Activated CD8-positive, alpha-beta memory T cell treated with anti-CD3 and anti-CD28 coated beads, Interleukin-2, amount 10 ng/mL, durations not matched to agents 7 days and 5 days (primary cell): ENCODE results near the gene IL17D. TPM values are rescaled to one million over a fixed set of nuclear protein-coding genes. Genes with fewer than 3 reads are reported as not detected.
"Not testable (repeated sequence)": the region's sequence is repeated elsewhere in the genome, so short reads cannot be mapped to it uniquely, and the experiment has no call there.

Source experiments
- ATAC-seq: fragments of 150-1000 bp; cut with Tn5 transposase; one replicate; pipeline ENCODE4 v1.10.0; 2021; ENCODE audit warnings: moderate library complexity
- CTCF ChIA-PET: fragments of 350-600 bp; sonication (Branson Sonifier 250); formaldehyde crosslinking; loops from one replicate; lab custom pipeline; 2021; ENCODE audit warnings: antibody characterized with exemption; lab: Charles Lee
- DNase-seq: peaks from one replicate; pipeline ENCODE4 v3.0.0-alpha.2; 2020
- H3K27ac Mint-ChIP-seq: one replicate; pipeline ENCODE4 v1.8.0; 2021; ENCODE audit warnings: mild to moderate bottlenecking, mixed read lengths
- H3K27me3 Mint-ChIP-seq: one replicate; pipeline ENCODE4 v1.8.0; 2021; ENCODE audit warnings: mixed read lengths
- H3K36me3 Mint-ChIP-seq: one replicate; pipeline ENCODE4 v1.8.0; 2021; ENCODE audit warnings: mild to moderate bottlenecking, mixed read lengths
- H3K4me1 Mint-ChIP-seq: one replicate; pipeline ENCODE4 v1.8.0; 2021; ENCODE audit warnings: mixed read lengths
- H3K4me3 Mint-ChIP-seq: one replicate; pipeline ENCODE4 v1.8.0; 2021; ENCODE audit warnings: mild to moderate bottlenecking, moderate library complexity, mixed read lengths
- H3K9me3 Mint-ChIP-seq: one replicate; pipeline ENCODE4 v1.8.0; 2022; ENCODE audit warnings: low read depth, mixed read lengths
- total RNA-seq, 2 experiments: library from RNA; stranded (reverse); gene quantifications; one replicate each; pipeline ENCODE4 v1.2.3, GENCODE V29; 2021

IL17D gene
- total RNA-seq, 2 experiments from 2014 or later = 0.15 to 0.37 TPM

GRCh38 chr13:20680416-20681080 lies 23.0 kb upstream of the IL17D start:
- no peaks in the 10 kb centered on the region for H3K36me3 Mint-ChIP-seq
- no peak for DNase-seq
- H3K4me1 Mint-ChIP-seq = no peaks in the 10 kb centered on the region
- ATAC-seq = no peak
- H3K4me3 Mint-ChIP-seq = no peak overlapping the region
- H3K27me3 Mint-ChIP-seq = no peaks in the 10 kb centered on the region
- H3K27ac Mint-ChIP-seq = no peak overlapping the region
- CTCF ChIA-PET = interaction anchor here (1.6 kb wide), 1 partner anchor 187 kb away, joined by 4 read pairs; no protein-coding TSS in a partner anchor
- H3K9me3 Mint-ChIP-seq = no peaks in the 10 kb centered on the region

- CTCF ChIA-PET, ATAC-seq, H3K4me3 Mint-ChIP-seq, H3K4me1 Mint-ChIP-seq, H3K36me3 Mint-ChIP-seq, DNase-seq, H3K27ac Mint-ChIP-seq, H3K27me3 Mint-ChIP-seq, H3K9me3 Mint-ChIP-seq: not testable (repeated sequence)
These were observed 22.0 kb upstream of the IL17D start for GRCh38 chr13:20681481-20681880.

GRCh38 chr13:20682061-20682460 lies 21.4 kb upstream of the IL17D start:
- DNase-seq = no peak
- no peak for ATAC-seq
- Mint-ChIP-seq H3K4me3 (no peak overlapping the region), H3K27ac (no peak overlapping the region), H3K27me3 (no peaks in the 10 kb centered on the region), H3K4me1 (no peaks in the 10 kb centered on the region), H3K9me3 (no peaks in the 10 kb centered on the region), H3K36me3 (no peaks in the 10 kb centered on the region)
- CTCF ChIA-PET = no interaction called here

- Mint-ChIP-seq H3K27ac (no peak overlapping the region), H3K36me3 (no peaks in the 10 kb centered on the region), H3K4me1 (no peaks in the 10 kb centered on the region), H3K9me3 (no peaks in the 10 kb centered on the region), H3K27me3 (no peaks in the 10 kb centered on the region), H3K4me3 (no peak overlapping the region)
- no peak for DNase-seq
- no peak for ATAC-seq
- CTCF ChIA-PET = no interaction called here
These were observed 19.5 kb upstream of the IL17D start for GRCh38 chr13:20684041-20684440.

- H3K9me3 Mint-ChIP-seq = no peaks in the 10 kb centered on the region
- H3K4me3 Mint-ChIP-seq = no peak overlapping the region
- no peaks in the 10 kb centered on the region for H3K27me3 Mint-ChIP-seq
- CTCF ChIA-PET = no interaction called here
- H3K4me1 Mint-ChIP-seq = no peaks in the 10 kb centered on the region
- H3K36me3 Mint-ChIP-seq = no peaks in the 10 kb centered on the region
- no peak overlapping the region for H3K27ac Mint-ChIP-seq
- ATAC-seq (no peak), DNase-seq (no peak)
These were observed 19.0 kb upstream of the IL17D start for GRCh38 chr13:20684546-20684945.

GRCh38 chr13:20685092-20685491 lies 18.4 kb upstream of the IL17D start:
- DNase-seq (no peak), ATAC-seq (no peak)
- Mint-ChIP-seq H3K4me1 (no peaks in the 10 kb centered on the region), H3K27ac (no peak overlapping the region), H3K4me3 (no peak overlapping the region), H3K36me3 (no peaks in the 10 kb centered on the region), H3K27me3 (no peaks in the 10 kb centered on the region), H3K9me3 (no peaks in the 10 kb centered on the region)
- CTCF ChIA-PET = no interaction called here

GRCh38 chr13:20686167-20686566 lies 17.3 kb upstream of the IL17D start:
- Mint-ChIP-seq H3K36me3 (no peaks in the 10 kb centered on the region), H3K27ac (no peak overlapping the region), H3K4me3 (no peak overlapping the region), H3K9me3 (no peaks in the 10 kb centered on the region), H3K27me3 (no peaks in the 10 kb centered on the region), H3K4me1 (no peaks in the 10 kb centered on the region)
- ATAC-seq = no peak
- CTCF ChIA-PET = interaction anchor here (0.9 kb wide), 1 partner anchor 27 kb away, joined by 3 read pairs; no protein-coding TSS in a partner anchor
- no peak for DNase-seq

GRCh38 chr13:20686863-20687579 lies 16.5 kb upstream of the IL17D start:
- Mint-ChIP-seq H3K9me3 (no peaks in the 10 kb centered on the region), H3K36me3 (no peaks in the 10 kb centered on the region), H3K4me1 (no peaks in the 10 kb centered on the region), H3K27ac (no peak overlapping the region), H3K4me3 (no peak overlapping the region), H3K27me3 (no peaks in the 10 kb centered on the region)
- ATAC-seq (no peak), DNase-seq (no peak)
- CTCF ChIA-PET = interaction anchor here (0.9 to 1.4 kb wide), 2 partner anchors 17 to 26 kb away, joined by 3 to 4 read pairs; no protein-coding TSS in a partner anchor

- no peaks in the 10 kb centered on the region for H3K9me3 Mint-ChIP-seq
- DNase-seq (no peak), ATAC-seq (no peak)
- CTCF ChIA-PET = no interaction called here
- no peak overlapping the region for H3K4me3 Mint-ChIP-seq
- no peak overlapping the region for H3K27ac Mint-ChIP-seq
- peaks cover 3% of the 10 kb centered on the region for H3K27me3 Mint-ChIP-seq
- no peaks in the 10 kb centered on the region for H3K36me3 Mint-ChIP-seq
- H3K4me1 Mint-ChIP-seq = no peaks in the 10 kb centered on the region
These were observed 14.2 kb upstream of the IL17D start for GRCh38 chr13:20689291-20689690.

GRCh38 chr13:20691616-20692015 lies 11.9 kb upstream of the IL17D start:
- H3K36me3 Mint-ChIP-seq = no peaks in the 10 kb centered on the region
- no peak overlapping the region for H3K27ac Mint-ChIP-seq
- CTCF ChIA-PET = no interaction called here
- H3K27me3 Mint-ChIP-seq = peaks cover 9% of the 10 kb centered on the region
- peaks cover 4% of the 10 kb centered on the region for H3K4me1 Mint-ChIP-seq
- no peak for DNase-seq
- H3K9me3 Mint-ChIP-seq = no peaks in the 10 kb centered on the region
- H3K4me3 Mint-ChIP-seq = no peak overlapping the region
- ATAC-seq = no peak

GRCh38 chr13:20696073-20696472 lies 7.4 kb upstream of the IL17D start:
- Mint-ChIP-seq H3K36me3 (no peaks in the 10 kb centered on the region), H3K4me3 (no peak overlapping the region), H3K27ac (no peak overlapping the region), H3K4me1 (peaks cover 4% of the 10 kb centered on the region), H3K27me3 (peaks cover 23% of the 10 kb centered on the region), H3K9me3 (no peaks in the 10 kb centered on the region)
- CTCF ChIA-PET = no interaction called here
- DNase-seq (no peak), ATAC-seq (no peak)

GRCh38 chr13:20699715-20700114 lies 3.8 kb upstream of the IL17D start:
- no peaks in the 10 kb centered on the region for H3K36me3 Mint-ChIP-seq
- no peak overlapping the region for H3K4me3 Mint-ChIP-seq
- H3K9me3 Mint-ChIP-seq = no peaks in the 10 kb centered on the region
- peaks cover 32% of the 10 kb centered on the region for H3K27me3 Mint-ChIP-seq
- peaks cover 15% of the 10 kb centered on the region for H3K4me1 Mint-ChIP-seq
- ATAC-seq (no peak), DNase-seq (no peak)
- no peak overlapping the region for H3K27ac Mint-ChIP-seq
- CTCF ChIA-PET = no interaction called here

GRCh38 chr13:20700288-20700687 lies 3.2 kb upstream of the IL17D start:
- H3K4me3 Mint-ChIP-seq = no peak overlapping the region
- no peak overlapping the region for H3K27ac Mint-ChIP-seq
- ATAC-seq = no peak
- DNase-seq = no peak
- CTCF ChIA-PET = no interaction called here
- H3K27me3 Mint-ChIP-seq = peaks cover 36% of the 10 kb centered on the region
- H3K9me3 Mint-ChIP-seq = no peaks in the 10 kb centered on the region
- peaks cover 15% of the 10 kb centered on the region for H3K4me1 Mint-ChIP-seq
- no peaks in the 10 kb centered on the region for H3K36me3 Mint-ChIP-seq

- H3K27ac Mint-ChIP-seq = no peak overlapping the region
- H3K4me1 Mint-ChIP-seq = peaks cover 11% of the 10 kb centered on the region
- no peaks in the 10 kb centered on the region for H3K36me3 Mint-ChIP-seq
- no peak for DNase-seq
- no peak for ATAC-seq
- peaks cover 30% of the 10 kb centered on the region for H3K27me3 Mint-ChIP-seq
- H3K4me3 Mint-ChIP-seq = no peak overlapping the region
- CTCF ChIA-PET = interaction anchor here (2.5 kb wide), 1 partner anchor 10 kb away, joined by 6 read pairs; no protein-coding TSS in a partner anchor
- H3K9me3 Mint-ChIP-seq = no peaks in the 10 kb centered on the region
These were observed 2.0 kb upstream of the IL17D start for GRCh38 chr13:20701461-20701860.
